Endometrial microvascular endothelial cells (primary cell): Measurements from ENCODE around the gene ELFN2. TPM values are rescaled to one million over a fixed set of nuclear protein-coding genes. Genes with fewer than 3 reads are reported as not detected.

Experiments used
- in situ Hi-C: cut with HindIII; loops from 2 replicates; pipeline ENCODE4 v1.10.0; 2017; ENCODE audit warnings: low sequenced_read_pairs, low pct_unique_long_range_greater_than_20kb; ENCODE audit errors: inconsistent ontology term
- total RNA-seq: library from RNA; depleted of rRNA; stranded (reverse); fragments of >200 nt; gene quantifications from one replicate; pipeline ENCODE4 v1.2.3, GENCODE V29; 2015; ENCODE audit errors: inconsistent ontology term

Gene ELFN2
- total RNA-seq, 1 donor from 2014 or later: 4.3 TPM

- in situ Hi-C loops: no loop called here
Measured at GRCh38 chr22:37417264-37417663, 10.0 kb downstream of the ELFN2 start.

- in situ Hi-C loops: no loop called here
Measured at GRCh38 chr22:37416827-37417226, 10.5 kb downstream of the ELFN2 start.

GRCh38 chr22:37416389-37416788 lies 10.9 kb downstream of the ELFN2 start:
- in situ Hi-C loops: no loop called here

- in situ Hi-C loops: no loop called here
Measured at GRCh38 chr22:37415210-37415609, 12.1 kb downstream of the ELFN2 start.

- in situ Hi-C loops: no loop called here
Measured at GRCh38 chr22:37414288-37414687, 13.0 kb downstream of the ELFN2 start.

- in situ Hi-C loops: no loop called here
Measured at GRCh38 chr22:37413546-37413945, 13.7 kb downstream of the ELFN2 start.

- in situ Hi-C loops: no loop called here
Measured at GRCh38 chr22:37412495-37413250, 14.6 kb downstream of the ELFN2 start.

GRCh38 chr22:37411655-37412054 lies 15.6 kb downstream of the ELFN2 start:
- in situ Hi-C loops: no loop called here

- in situ Hi-C loops: no loop called here
Measured at GRCh38 chr22:37410174-37411055, 16.9 kb downstream of the ELFN2 start.

GRCh38 chr22:37409459-37410050 lies 17.7 kb downstream of the ELFN2 start:
- in situ Hi-C loops: no loop called here

- in situ Hi-C loops: no loop called here
Measured at GRCh38 chr22:37409031-37409430, 18.2 kb downstream of the ELFN2 start.

GRCh38 chr22:37407856-37408255 lies 19.4 kb downstream of the ELFN2 start:
- in situ Hi-C loops: no loop called here

- in situ Hi-C loops: no loop called here
Measured at GRCh38 chr22:37406441-37407235, 20.6 kb downstream of the ELFN2 start.

- in situ Hi-C loops: no loop called here
Measured at GRCh38 chr22:37404091-37404490, 23.2 kb downstream of the ELFN2 start.

- in situ Hi-C loops: no loop called here
Measured at GRCh38 chr22:37403267-37403960, 23.9 kb downstream of the ELFN2 start.

GRCh38 chr22:37402184-37402506 lies 25.1 kb downstream of the ELFN2 start:
- in situ Hi-C loops: no loop called here

GRCh38 chr22:37401401-37402183 lies 25.7 kb downstream of the ELFN2 start:
- in situ Hi-C loops: no loop called here

- in situ Hi-C loops: no loop called here
Measured at GRCh38 chr22:37400719-37401118, 26.6 kb downstream of the ELFN2 start.
